ENCODE results near the gene SYT9.

The SYT9 gene

DNA sequence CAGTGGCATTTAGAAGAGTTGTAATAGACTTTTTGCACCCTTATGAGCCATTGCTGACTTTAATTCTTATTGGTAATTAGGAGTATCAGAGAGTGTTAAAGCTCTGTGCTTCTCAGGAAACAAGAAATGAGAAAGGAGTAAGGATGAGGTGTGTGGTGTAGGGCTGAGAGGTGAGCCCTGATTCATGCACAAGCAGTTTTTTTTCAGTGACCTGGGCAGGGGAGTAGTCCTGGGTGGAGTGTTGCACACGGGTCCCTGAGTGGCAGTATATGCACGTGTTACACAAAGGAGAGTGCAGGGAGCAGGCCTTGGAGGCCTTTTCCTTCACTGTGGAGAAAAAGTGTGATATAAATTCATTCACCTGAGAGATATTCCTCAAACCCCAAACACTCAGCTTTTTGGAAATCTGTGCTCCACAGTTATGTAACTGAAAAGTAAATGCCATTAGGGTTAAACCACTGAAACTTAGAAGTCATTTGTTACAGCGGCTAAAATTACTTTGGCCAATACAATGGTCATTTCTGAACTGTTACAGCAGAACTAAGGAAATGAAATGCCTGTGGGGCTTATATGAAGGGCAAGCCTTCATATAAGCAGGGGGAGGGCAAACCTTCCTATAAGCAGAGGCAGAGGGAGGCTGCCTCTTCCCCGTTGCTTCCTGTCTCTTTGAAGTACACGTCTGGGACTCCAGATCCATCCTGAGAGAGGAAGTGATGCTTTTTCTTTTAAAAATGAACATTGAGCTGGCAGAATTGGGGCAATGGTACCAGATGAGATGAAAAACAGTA lies 171.0 kb downstream of the SYT9 start:
- in situ Hi-C loops (cut with MboI; ENCODE audit: low sequenced_read_pairs): no loop called here

DNA sequence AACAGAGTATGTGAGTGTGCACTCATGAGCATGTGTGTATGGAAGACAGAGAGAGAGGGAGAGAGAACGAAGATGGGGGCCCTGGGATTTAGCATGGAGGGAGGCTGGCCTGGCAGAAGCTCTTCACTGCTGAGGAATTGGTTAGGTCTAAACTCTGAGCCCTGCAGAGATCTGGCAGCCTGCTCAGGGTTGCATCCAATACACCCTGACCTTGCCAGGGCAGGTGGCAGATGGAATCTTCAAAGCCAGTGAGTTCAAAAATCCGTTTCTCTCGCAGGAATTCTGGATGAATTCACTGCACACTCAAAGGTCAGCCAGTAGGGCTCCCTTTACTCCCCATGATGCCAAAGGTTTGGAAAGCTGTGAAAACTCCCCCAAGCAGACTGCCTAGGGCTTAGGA lies 172.2 kb downstream of the SYT9 start:
- in situ Hi-C loops (cut with MboI; ENCODE audit: low sequenced_read_pairs): no loop called here

DNA sequence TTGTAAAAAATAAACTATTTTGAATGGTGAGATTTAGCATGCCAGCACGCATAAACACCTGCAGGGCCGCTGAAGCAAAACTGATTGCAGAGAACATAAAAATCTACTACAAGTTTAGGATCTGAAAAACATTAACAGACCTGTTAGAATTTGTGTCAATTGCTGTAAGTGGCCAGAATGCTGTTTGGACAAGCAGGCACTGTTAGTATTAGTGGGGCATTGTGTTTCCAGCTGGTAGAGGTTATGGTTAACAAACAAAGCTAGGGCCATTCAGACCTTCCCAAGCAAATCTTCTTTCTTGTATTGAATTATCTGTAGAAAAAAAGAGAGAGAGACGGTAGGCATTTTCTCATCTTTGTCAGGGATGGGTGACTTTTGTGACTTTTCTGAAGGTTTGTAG lies 176.0 kb downstream of the SYT9 start:
- in situ Hi-C loops (cut with MboI; ENCODE audit: low sequenced_read_pairs): no loop called here

DNA sequence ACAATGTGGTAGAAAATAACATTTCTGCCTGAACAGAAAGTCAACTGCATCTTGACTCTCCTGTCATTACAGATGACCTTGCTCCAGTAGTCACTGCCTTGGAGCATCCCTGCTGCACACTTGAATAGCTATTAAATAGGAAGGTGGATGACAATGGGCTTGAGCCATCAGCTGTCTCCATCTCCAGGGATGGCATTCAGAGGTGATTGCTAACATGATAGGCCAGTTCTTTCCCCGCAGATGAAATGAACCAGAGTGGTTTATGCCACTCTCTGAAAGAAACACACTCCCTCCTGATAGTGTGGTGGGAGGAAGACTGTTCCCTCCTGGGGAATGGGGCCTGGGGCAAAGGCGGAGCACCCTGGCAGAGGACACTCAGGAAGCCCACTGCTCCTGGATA lies 176.5 kb downstream of the SYT9 start:
- in situ Hi-C loops (cut with MboI; ENCODE audit: low sequenced_read_pairs): no loop called here

DNA sequence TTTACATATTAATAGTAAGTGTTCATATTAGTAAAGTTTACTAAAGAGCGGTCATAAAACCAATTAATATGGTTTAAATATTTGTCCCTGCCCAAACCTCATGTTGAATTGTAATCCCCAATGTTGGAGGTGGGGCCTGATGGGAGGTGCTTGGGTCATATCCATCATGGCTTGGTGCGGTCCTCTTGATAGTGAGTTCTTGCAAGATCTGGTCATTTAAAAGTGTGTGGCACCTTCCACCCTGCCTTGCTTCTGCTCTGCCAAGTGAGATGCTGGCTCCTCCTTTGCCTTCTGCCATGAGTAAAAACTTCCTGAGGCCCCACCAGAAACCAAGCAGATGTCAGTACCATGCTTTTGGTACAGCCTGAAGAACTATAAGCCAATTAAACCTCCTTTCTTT lies 178.8 kb downstream of the SYT9 start:
- in situ Hi-C loops (cut with MboI; ENCODE audit: low sequenced_read_pairs): no loop called here

DNA sequence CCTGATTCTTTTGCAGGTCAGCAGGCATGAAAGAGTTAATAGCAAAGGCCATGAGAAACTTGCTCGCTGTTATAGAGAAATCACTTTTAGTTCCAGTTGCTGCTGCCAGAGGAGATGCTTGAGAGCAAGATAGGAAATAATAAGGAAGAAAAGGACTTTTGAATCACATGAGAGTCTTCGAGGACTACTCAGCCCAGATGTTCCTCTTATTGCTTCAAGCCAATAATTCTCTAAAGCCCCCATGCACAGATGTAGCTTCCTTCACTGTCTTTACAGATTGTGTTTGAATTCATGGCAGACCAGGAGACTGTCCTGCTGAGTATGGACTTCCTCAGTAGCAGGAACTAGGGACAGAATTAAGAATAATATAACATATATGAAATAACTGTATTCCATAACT lies 183.5 kb downstream of the SYT9 start:
- in situ Hi-C loops (cut with MboI; ENCODE audit: low sequenced_read_pairs): no loop called here

DNA sequence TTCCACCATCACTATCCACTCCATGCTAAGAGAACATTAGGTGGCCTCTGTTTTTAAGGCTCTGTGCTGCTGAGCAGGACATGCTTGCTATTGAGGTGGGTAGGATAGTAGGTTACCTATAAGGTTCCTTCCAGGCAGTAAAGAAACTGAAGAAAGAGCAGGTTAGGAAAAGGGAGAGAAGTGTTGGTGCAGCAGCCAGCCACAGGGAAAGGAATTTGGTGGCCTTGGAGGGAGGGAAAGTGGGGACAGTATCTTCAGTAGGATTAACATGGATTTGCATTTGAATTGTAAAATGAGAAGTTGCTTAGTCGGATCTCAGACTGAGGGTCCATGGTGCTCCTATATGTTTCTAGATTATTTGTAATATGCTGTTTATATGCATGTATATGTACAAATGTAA lies 184.4 kb downstream of the SYT9 start:
- in situ Hi-C loops (cut with MboI; ENCODE audit: low sequenced_read_pairs): no loop called here

DNA sequence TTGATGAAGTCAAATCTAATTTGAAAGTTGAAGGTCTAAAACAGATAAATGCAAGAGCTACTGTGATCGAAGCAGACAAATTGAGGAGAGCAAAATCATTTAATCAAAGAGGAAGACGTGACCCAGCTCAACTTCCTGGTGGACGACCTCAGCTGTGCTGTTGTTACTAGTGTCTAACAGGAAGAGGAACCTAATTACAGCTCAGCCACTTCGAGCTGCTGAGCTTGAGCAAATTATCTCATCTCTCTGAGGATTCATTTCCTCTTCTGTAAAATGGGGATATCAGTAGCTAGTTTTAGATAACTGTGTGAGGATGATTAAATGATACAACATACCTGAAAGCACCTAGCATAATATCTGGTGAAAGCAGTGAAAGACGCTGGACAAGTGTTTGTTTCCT lies 185.0 kb downstream of the SYT9 start:
- in situ Hi-C loops (cut with MboI; ENCODE audit: low sequenced_read_pairs): no loop called here

DNA sequence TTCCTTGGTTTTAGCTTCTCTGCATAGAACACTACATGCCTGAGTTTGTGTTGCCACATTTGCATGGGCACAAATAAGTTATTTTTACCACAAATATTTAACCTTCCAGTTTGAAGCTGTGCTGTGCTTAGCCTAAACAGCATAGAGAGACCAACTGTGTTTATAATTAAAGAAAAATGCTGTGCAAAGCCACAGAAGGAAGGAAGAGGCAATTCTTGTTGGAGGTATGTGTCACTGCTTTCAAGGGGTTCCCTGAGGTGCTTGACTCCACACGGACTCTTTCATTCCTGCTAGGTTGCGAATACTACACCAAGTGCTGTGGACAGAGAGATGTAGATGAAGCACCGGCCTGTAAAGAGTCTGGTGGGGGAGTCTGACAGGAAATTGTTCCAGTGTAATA lies 186.0 kb downstream of the SYT9 start:
- in situ Hi-C loops (cut with MboI; ENCODE audit: low sequenced_read_pairs): no loop called here

DNA sequence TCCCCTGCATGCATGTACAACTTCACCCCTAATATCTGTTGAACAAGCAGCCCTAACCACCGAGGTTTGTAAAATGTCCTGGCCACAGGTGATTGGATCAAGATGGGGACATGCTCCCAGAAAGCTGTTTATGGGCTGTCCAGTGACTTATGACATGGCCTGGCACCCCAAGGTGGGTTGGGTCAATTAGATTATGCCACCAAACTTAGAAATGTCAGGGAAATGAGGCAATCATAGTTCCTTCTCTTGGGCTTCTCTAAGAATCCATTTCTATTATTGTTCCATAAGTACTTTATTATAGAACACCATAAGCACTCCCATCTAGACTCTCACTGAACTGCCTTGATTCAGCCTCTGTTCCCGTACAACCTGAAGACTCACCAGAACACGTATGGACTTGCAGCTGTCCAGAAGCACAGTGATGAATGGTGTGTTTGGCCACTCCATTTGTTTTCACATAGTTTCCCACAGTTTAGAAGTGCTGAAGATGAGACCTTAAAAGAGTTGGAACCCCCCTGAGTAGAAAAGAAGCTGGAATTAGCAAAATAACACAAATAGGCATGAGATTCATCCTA lies 188.1 kb downstream of the SYT9 start:
- in situ Hi-C loops (cut with MboI; ENCODE audit: low sequenced_read_pairs): no loop called here

DNA sequence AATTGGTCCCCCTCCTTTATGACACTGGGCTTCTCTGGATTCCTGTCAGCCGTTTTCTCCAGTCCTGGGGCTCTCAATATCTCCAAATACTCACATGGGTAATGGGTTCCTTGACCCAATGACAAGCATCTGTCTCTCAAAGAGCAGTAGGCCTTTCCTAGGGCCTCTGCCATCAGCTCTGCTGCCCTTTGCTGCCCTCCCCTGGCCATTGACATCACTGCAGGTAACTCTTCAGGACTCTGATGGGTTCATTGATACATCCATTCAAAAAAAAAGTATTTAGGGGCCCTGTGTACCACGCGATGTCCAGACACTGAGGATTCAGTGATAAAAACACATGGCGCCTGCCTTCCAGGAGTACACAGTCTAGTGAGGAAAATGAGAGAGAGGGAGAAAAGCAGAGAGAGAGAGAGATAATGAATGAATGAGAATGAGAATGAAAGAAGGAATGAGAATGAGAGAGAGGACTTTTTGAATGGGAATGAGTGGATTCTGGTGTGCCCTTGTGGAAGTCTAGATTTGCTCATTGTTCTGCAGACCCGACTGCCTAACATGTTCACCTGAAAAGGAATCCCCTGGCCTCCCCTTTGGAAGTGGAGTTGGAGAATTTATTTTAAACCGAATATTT lies 191.0 kb downstream of the SYT9 start:
- in situ Hi-C loops (cut with MboI; ENCODE audit: low sequenced_read_pairs): no loop called here

DNA sequence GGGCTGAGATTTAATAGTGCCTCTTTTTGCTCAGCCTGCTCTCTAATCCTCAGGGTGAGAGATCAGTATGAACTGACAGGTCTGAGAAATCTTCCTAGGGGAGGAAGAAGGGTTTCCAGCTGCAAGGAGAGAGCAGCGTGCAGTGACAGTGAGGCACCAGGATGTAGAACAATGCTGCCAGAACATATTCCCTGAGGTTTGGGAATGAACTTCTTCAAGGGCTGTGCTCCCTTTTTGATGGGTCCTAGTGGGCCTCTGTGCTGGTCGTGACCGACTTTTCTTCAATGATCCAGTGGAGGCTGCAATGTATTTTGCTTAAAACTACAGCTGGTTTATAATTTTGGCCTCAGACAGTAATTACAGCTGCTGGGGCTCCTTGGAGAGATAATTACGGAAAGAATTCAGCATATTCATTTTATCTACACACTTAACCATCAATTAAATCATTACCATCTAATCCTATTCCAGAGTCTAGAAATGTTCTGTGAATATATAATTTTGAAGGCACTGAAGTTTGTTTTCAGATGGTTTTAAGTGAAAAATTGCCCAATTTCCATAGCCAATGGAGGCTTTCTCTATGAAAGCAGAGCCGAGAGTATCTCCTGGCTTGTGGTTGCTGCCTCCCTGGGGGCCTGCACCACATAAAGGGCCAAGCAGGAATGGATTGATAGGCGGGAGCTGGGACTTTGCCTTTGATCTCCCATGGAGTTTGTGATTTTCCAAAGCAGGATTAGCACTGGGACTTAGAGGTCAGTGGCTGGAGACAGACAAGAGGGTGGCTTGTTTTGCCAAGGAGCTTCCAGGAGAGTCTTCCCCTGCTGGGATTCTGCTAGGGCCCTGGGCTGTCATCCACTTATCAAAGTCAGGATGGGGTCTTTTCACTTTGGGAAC lies 192.6 kb downstream of the SYT9 start:
- in situ Hi-C loops (cut with MboI; ENCODE audit: low sequenced_read_pairs): no loop called here

DNA sequence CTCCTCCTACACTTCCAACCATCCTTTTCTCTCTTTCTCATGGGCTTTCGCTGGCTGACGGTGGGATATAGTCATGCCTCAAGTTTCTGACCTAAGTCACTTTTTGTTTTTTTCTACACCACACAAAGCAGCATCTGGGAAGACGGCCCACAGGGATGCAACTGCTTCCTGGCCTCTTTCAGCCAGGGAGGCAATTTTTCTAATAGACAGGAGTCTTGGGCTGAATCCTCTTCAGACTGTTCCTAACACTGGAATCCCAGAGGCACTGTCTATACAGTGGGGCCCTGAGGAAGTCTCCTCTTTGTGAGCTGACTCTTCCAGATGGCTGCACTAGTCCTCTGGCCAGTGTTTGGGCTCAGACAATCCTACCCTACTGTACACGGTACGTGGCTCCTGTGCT lies 193.9 kb downstream of the SYT9 start:
- in situ Hi-C loops (cut with MboI; ENCODE audit: low sequenced_read_pairs): no loop called here

DNA sequence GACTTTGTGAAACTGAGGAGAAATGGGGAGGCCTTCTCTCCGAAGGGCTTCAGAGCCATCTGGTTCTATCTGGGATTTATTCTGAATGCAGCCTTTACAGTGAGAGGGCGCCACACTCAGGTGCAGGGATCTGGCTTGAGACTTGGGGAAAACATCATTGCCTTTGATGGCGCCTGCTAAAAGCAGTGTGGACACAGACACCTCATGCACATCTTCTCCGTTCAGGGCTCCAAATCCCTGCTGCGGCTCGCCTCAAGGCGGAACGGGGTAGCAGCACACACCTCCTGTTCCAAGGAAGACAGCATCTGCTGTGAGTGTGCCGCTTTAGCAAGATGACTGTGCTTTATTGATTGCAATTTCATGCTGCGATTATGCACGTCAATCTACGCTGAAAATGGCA lies 196.5 kb downstream of the SYT9 start:
- in situ Hi-C loops (cut with MboI; ENCODE audit: low sequenced_read_pairs): no loop called here

DNA sequence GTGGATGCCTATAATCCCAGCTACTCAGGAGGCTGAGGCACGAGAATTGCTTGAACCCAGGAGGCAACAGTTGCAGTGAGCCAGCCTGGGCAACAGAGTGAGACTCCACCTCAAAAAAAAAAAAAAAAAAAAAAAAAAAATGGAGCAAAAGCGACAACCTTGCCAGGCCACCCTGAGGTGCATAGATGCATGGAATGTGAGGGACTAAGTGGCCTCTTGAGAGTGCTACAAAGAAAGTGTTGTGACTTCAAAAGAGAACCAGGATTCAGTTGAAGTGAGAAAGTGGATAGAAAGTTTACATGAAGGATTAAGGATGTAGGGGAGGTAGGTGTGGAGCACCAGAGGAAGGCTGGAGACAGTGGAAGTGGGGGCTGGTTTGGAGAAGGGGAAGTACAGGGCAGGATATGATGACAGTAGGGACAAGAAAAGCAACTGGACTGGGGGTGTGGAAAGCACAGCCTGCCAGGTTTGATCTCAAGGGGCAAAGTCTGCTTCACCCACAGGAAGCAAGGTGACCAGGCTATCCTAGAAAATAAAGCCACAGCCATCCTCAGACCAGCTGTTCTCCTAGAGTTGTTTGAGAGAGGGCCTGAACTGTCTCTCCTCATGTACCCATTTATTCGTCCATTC lies 197.6 kb downstream of the SYT9 start:
- in situ Hi-C loops (cut with MboI; ENCODE audit: low sequenced_read_pairs): no loop called here

DNA sequence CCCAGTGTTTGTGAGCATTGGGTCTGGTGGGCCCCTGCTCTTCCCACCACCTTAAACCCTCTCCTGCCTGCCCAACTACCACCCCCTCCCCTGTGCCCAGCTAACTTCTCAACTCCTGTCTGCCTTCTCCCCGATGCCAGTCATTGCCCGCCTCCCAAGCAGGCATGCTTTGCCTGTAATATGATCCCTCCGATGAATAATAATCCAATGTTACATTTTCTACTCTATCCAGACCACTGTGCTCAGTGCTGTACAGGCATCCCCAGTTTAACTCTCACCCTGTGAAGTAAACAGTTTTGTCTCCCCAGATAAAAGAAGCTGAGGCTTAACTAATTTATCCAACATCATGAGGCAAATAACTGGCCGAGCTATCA lies 198.1 kb downstream of the SYT9 start:
- in situ Hi-C loops (cut with MboI; ENCODE audit: low sequenced_read_pairs): no loop called here

DNA sequence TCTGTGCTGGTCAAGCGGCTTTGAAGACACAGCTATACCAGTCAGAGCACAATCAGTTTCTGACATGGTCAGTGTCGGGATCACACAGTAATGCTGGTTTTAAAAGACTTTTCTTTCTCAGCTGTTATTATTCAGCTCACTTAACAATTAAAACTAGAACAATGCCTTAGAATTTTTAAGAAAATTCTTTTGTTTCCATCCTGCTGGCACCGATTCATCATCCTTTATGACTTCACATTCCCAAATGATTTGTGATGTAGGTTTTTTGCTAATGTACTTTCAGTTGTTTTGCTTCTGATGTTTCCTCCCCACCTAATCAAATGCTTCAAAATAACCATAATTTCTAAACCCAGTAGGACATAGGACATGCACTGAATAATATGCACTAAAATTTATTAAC lies 199.1 kb downstream of the SYT9 start:
- in situ Hi-C loops (cut with MboI; ENCODE audit: low sequenced_read_pairs): no loop called here

DNA sequence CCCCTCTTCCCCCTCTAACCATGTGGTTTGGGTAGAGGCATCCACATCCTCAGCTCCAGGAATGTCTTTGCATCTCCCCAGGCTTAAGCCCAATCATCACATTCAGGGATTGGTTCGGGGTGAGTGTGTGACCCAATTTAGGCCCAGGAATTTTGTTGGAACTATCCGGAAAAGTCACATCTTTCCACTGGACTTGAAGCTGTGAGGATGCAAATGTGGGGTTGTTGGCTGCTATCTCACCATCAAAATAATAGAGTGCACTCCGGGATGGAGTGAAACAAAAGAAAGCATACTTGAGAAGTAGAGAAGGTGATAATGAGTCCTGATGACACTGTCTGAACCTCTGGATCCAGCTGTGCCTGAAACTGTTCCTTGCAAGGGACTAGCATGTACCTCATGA lies 199.8 kb downstream of the SYT9 start:
- in situ Hi-C loops (cut with MboI; ENCODE audit: low sequenced_read_pairs): no loop called here

DNA sequence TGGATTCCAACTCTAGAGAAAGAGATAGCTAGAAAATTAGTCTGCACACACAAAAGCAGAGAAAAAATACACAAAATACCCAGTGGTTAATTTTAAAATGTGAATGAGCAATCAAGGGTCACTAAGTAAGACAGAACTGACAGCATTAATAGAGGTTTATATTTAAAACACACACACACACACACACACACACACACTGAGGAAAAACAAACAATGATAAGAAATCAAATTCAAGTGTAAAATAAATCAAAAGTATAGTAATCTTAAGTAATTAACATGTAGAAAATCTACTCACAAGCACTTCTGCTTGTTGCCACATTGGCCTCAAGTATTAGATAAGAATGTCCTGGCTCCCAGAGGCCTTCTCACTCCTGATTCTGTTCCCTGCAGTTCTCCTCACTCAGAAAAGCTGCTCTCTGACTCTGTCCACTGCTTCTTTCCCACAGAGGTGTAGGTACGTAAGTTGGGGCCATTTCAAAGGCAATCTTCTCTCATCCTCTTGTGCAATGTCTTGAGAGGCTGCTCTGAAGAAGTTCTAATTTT lies 200.3 kb downstream of the SYT9 start:
- in situ Hi-C loops (cut with MboI; ENCODE audit: low sequenced_read_pairs): no loop called here

DNA sequence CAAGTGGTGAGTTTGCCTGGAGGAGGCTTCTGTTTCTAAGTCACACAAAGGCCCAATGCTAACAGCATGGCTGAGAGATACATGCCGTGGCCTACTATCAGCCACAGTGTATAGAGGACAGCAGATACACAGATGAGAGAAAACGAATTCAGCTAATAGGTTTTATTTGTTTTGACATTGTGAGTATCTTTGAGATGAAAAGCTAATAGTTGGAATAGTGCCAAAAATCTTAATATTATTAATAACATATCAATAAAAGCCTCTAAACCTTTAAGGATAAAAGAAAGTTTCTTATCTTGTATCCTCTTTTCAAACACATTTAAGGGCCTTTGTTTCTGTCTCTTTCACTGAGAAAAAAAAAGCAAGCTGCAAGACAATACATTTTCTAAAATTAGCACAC lies 203.2 kb downstream of the SYT9 start:
- in situ Hi-C loops (cut with MboI; ENCODE audit: low sequenced_read_pairs): no loop called here

DNA sequence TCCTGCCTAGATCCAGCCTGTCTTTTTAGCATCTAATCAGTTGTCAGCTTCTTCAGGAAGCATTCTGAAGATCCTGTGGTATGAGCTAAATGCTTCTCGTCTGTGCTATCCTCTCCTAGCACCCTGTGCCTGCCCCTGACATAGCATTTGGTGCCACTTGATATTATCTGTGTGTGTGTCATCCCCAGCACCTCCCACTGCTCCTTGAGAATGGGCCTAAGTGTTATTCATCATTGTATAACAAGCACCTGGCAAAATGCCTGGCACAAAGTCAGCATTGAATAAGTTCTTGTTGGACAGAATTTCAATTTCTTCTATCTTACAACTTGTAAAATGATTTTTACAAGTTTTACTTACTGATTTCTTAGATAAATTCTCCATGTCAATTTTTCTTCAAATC lies 205.5 kb downstream of the SYT9 start:
- in situ Hi-C loops (cut with MboI; ENCODE audit: low sequenced_read_pairs): no loop called here

Measured in HL-60/S4 treated with phorbol 12-myristate 13-acetate at 8.2 ng/mL for 4 days and 3 days (cell line).